ENCODE measurements around the gene CTR9. TPM values are rescaled to one million over a fixed set of nuclear protein-coding genes. Genes with fewer than 3 reads are reported as not detected.

CTR9 gene
- total RNA-seq, 4 donors from 2014 or later = 20.3 to 28.7 (median 22.7) TPM

GRCh38 chr11:10808553-10809372, 57.7 kb downstream of the CTR9 start, which contains the start of gene EIF4G2:
TSS of gene EIF4G2 (minus strand) at chr11:10808926.
- no peak for TF ChIP-seq CTCF (IDR thresholded peaks at IDR 0.05; ENCODE audit: low read depth)

GRCh38 chr11:10809373-10810160, 58.5 kb downstream of the CTR9 start:
- TF ChIP-seq CTCF (IDR thresholded peaks at IDR 0.05; ENCODE audit: low read depth) = no peak

GRCh38 chr11:10813945-10814344, 62.9 kb downstream of the CTR9 start:
- no peak for TF ChIP-seq CTCF (IDR thresholded peaks at IDR 0.05; ENCODE audit: low read depth)

- no peak for TF ChIP-seq CTCF (IDR thresholded peaks at IDR 0.05; ENCODE audit: low read depth)
Observed at GRCh38 chr11:10818594-10818993, 67.5 kb downstream of the CTR9 start.

GRCh38 chr11:10823152-10823579, 72.1 kb downstream of the CTR9 start:
- no peak for TF ChIP-seq CTCF (IDR thresholded peaks at IDR 0.05; ENCODE audit: low read depth)

GRCh38 chr11:10824888-10825287, 73.8 kb downstream of the CTR9 start:
- TF ChIP-seq CTCF (IDR thresholded peaks at IDR 0.05; ENCODE audit: low read depth) = no peak

GRCh38 chr11:10828402-10828801, 77.4 kb downstream of the CTR9 start:
- TF ChIP-seq CTCF (IDR thresholded peaks at IDR 0.05; ENCODE audit: low read depth) = no peak
